Measurements from ENCODE around the gene AGMO. TPM values are rescaled to one million over a fixed set of nuclear protein-coding genes. Genes with fewer than 3 reads are reported as not detected.

AGMO gene
- total and polyA plus RNA-seq, 2 donors = 0.37 to 0.57 TPM

DNA sequence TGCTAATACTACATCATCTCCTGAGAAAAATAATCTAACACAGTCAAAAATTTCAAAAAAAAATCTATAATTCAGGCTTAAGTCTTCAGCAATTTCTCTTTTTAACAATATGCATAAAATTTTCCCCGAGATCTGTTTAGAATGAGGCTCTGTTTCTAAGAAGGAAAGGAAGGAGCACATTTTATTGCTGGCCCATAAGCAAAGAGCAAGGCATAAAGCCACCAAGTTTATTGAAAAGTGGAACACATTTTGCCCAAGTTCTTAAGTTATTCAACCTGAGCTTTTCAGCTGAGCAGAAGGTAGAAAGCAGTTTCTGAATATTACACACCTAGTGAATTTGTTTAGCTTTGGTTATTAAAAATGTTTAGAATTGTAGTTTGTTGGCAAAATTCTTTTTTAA lies 73.9 kb downstream of the AGMO start:
- H3K36me3 ChIP-seq (ENCODE audit: control insufficient read depth in 2 of 2, insufficient read depth in 2 of 2, low read length in 1 of 2) = no peaks in the 10 kb centered on the region
- WGBS = 92% methylated on average over 1 of the region's 1 CpG
- H3K4me1 ChIP-seq (ENCODE audit: control insufficient read depth in 2 of 2, insufficient read depth in 2 of 2, low read length in 2 of 2) = no peaks in the 10 kb centered on the region
- no peak for DNase-seq (ENCODE audit: low read depth in 6 of 9, low spot score in 9 of 9)
- no peak overlapping the region for H3K4me3 ChIP-seq (ENCODE audit: low read length in 2 of 2)
- no peaks in the 10 kb centered on the region for H3K27me3 ChIP-seq (ENCODE audit: control insufficient read depth in 2 of 2, insufficient read depth in 1 of 2, low read length in 1 of 2)
- no peak overlapping the region for H3K27ac ChIP-seq (ENCODE audit: low read depth in 1 of 2, low read length in 1 of 2)
- H3K9me3 ChIP-seq (ENCODE audit: control insufficient read depth in 2 of 2, insufficient read depth in 1 of 2, low read length in 1 of 2) = no peaks in the 10 kb centered on the region

GRCh38 chr7:15485998-15486397 lies 75.8 kb downstream of the AGMO start:
- Histone ChIP-seq H3K4me1 (ENCODE audit: control insufficient read depth in 2 of 2, insufficient read depth in 2 of 2, low read length in 2 of 2) (no peaks in the 10 kb centered on the region), H3K9me3 (ENCODE audit: control insufficient read depth in 2 of 2, insufficient read depth in 1 of 2, low read length in 1 of 2) (no peaks in the 10 kb centered on the region), H3K4me3 (ENCODE audit: low read length in 2 of 2) (no peak overlapping the region), H3K27me3 (ENCODE audit: control insufficient read depth in 2 of 2, insufficient read depth in 1 of 2, low read length in 1 of 2) (no peaks in the 10 kb centered on the region), H3K27ac (ENCODE audit: low read depth in 1 of 2, low read length in 1 of 2) (no peak overlapping the region), H3K36me3 (ENCODE audit: control insufficient read depth in 2 of 2, insufficient read depth in 2 of 2, low read length in 1 of 2) (no peaks in the 10 kb centered on the region)
- no peak for DNase-seq (ENCODE audit: low read depth in 6 of 9, low spot score in 9 of 9)
- WGBS = 88% methylated on average over 5 of the region's 5 CpGs

GRCh38 chr7:15485431-15485830 lies 76.4 kb downstream of the AGMO start:
- 85% methylated on average over 5 of the region's 5 CpGs for WGBS
- Histone ChIP-seq H3K27ac (ENCODE audit: low read depth in 1 of 2, low read length in 1 of 2) (no peak overlapping the region), H3K4me1 (ENCODE audit: control insufficient read depth in 2 of 2, insufficient read depth in 2 of 2, low read length in 2 of 2) (no peaks in the 10 kb centered on the region), H3K36me3 (ENCODE audit: control insufficient read depth in 2 of 2, insufficient read depth in 2 of 2, low read length in 1 of 2) (no peaks in the 10 kb centered on the region), H3K4me3 (ENCODE audit: low read length in 2 of 2) (no peak overlapping the region), H3K9me3 (ENCODE audit: control insufficient read depth in 2 of 2, insufficient read depth in 1 of 2, low read length in 1 of 2) (no peaks in the 10 kb centered on the region), H3K27me3 (ENCODE audit: control insufficient read depth in 2 of 2, insufficient read depth in 1 of 2, low read length in 1 of 2) (no peaks in the 10 kb centered on the region)
- DNase-seq (ENCODE audit: low read depth in 6 of 9, low spot score in 9 of 9) = no peak

- no peak overlapping the region for H3K4me3 ChIP-seq (ENCODE audit: low read length in 2 of 2)
- WGBS = 86% methylated on average over 2 of the region's 2 CpGs
- no peaks in the 10 kb centered on the region for H3K36me3 ChIP-seq (ENCODE audit: control insufficient read depth in 2 of 2, insufficient read depth in 2 of 2, low read length in 1 of 2)
- no peaks in the 10 kb centered on the region for H3K4me1 ChIP-seq (ENCODE audit: control insufficient read depth in 2 of 2, insufficient read depth in 2 of 2, low read length in 2 of 2)
- DNase-seq (ENCODE audit: low read depth in 6 of 9, low spot score in 9 of 9) = no peak
- H3K9me3 ChIP-seq (ENCODE audit: control insufficient read depth in 2 of 2, insufficient read depth in 1 of 2, low read length in 1 of 2) = no peaks in the 10 kb centered on the region
- H3K27ac ChIP-seq (ENCODE audit: low read depth in 1 of 2, low read length in 1 of 2) = no peak overlapping the region
- no peaks in the 10 kb centered on the region for H3K27me3 ChIP-seq (ENCODE audit: control insufficient read depth in 2 of 2, insufficient read depth in 1 of 2, low read length in 1 of 2)
Measured at GRCh38 chr7:15481132-15481531, 80.7 kb downstream of the AGMO start.

DNA sequence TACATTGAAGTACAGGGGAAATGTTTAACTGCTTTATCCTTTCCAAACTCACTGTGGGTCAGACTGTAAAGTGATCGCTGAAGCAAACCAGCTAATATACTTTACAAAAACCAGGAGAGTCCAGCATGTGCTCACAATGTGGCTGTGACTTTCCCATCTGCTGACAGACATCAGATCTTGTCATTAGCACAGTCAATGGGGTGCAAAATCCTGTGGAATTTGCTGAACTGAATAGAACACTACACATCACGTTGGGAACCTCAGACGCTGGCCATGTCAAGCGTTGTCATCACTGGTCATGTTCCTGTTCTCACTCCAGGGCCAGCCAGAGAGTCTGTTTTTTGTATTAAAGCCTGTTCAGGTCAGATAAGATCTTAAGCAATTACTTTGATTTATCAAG lies 83.4 kb downstream of the AGMO start:
- no peak overlapping the region for H3K4me3 ChIP-seq (ENCODE audit: low read length in 2 of 2)
- no peaks in the 10 kb centered on the region for H3K27me3 ChIP-seq (ENCODE audit: control insufficient read depth in 2 of 2, insufficient read depth in 1 of 2, low read length in 1 of 2)
- H3K9me3 ChIP-seq (ENCODE audit: control insufficient read depth in 2 of 2, insufficient read depth in 1 of 2, low read length in 1 of 2) = no peaks in the 10 kb centered on the region
- no peak overlapping the region for H3K27ac ChIP-seq (ENCODE audit: low read depth in 1 of 2, low read length in 1 of 2)
- no peaks in the 10 kb centered on the region for H3K36me3 ChIP-seq (ENCODE audit: control insufficient read depth in 2 of 2, insufficient read depth in 2 of 2, low read length in 1 of 2)
- WGBS = 90% methylated on average over 4 of the region's 4 CpGs
- no peaks in the 10 kb centered on the region for H3K4me1 ChIP-seq (ENCODE audit: control insufficient read depth in 2 of 2, insufficient read depth in 2 of 2, low read length in 2 of 2)
- no peak for DNase-seq (ENCODE audit: low read depth in 6 of 9, low spot score in 9 of 9)

DNA sequence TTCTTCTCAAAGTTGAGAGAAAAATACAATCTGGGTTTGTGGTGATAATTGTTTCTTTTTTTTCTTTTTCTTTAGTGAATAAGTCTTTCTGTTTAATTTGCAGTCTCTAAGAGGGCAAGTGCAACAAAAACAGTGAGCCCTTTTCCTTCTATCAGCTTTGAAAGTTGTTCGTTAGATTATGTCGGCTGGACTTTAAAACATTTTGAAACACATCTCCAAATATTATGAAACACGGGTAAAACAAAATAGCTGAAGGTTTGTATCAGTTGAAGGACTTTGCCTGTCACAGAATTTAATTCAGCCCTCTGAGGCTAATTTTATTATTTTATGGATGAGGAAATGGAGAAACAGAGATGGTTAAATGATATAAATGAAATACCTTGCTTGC lies 85.3 kb downstream of the AGMO start:
- Histone ChIP-seq H3K27me3 (ENCODE audit: control insufficient read depth in 2 of 2, insufficient read depth in 1 of 2, low read length in 1 of 2) (no peaks in the 10 kb centered on the region), H3K9me3 (ENCODE audit: control insufficient read depth in 2 of 2, insufficient read depth in 1 of 2, low read length in 1 of 2) (no peaks in the 10 kb centered on the region), H3K36me3 (ENCODE audit: control insufficient read depth in 2 of 2, insufficient read depth in 2 of 2, low read length in 1 of 2) (no peaks in the 10 kb centered on the region), H3K4me3 (ENCODE audit: low read length in 2 of 2) (no peak overlapping the region), H3K27ac (ENCODE audit: low read depth in 1 of 2, low read length in 1 of 2) (no peak overlapping the region), H3K4me1 (ENCODE audit: control insufficient read depth in 2 of 2, insufficient read depth in 2 of 2, low read length in 2 of 2) (no peaks in the 10 kb centered on the region)
- WGBS = 93% methylated on average over 3 of the region's 3 CpGs
- DNase-seq (ENCODE audit: low read depth in 6 of 9, low spot score in 9 of 9) = no peak

- Histone ChIP-seq H3K9me3 (ENCODE audit: control insufficient read depth in 2 of 2, insufficient read depth in 1 of 2, low read length in 1 of 2) (no peaks in the 10 kb centered on the region), H3K27me3 (ENCODE audit: control insufficient read depth in 2 of 2, insufficient read depth in 1 of 2, low read length in 1 of 2) (no peaks in the 10 kb centered on the region), H3K4me3 (ENCODE audit: low read length in 2 of 2) (no peak overlapping the region), H3K4me1 (ENCODE audit: control insufficient read depth in 2 of 2, insufficient read depth in 2 of 2, low read length in 2 of 2) (no peaks in the 10 kb centered on the region), H3K36me3 (ENCODE audit: control insufficient read depth in 2 of 2, insufficient read depth in 2 of 2, low read length in 1 of 2) (no peaks in the 10 kb centered on the region), H3K27ac (ENCODE audit: low read depth in 1 of 2, low read length in 1 of 2) (no peak overlapping the region)
- 95% methylated on average over 7 of the region's 7 CpGs for WGBS
- no peak for DNase-seq (ENCODE audit: low read depth in 6 of 9, low spot score in 9 of 9)
Measured at GRCh38 chr7:15475808-15476530, 85.8 kb downstream of the AGMO start.

DNA sequence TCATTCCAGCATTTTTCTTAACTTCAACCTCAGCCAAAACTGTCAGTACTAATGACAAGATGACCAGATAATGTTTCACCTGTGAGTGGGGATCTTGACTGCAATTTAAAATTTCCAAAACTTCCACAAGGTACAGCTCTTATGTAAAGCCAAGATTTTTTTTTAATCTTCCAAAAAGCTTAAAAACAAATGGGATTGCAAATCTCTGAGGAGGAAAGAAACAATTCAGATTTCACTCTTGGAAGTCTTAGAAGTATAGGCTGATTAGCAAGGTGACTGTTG lies 90.2 kb downstream of the AGMO start:
- Histone ChIP-seq H3K4me3 (ENCODE audit: low read length in 2 of 2) (no peak overlapping the region), H3K27ac (ENCODE audit: low read depth in 1 of 2, low read length in 1 of 2) (no peak overlapping the region), H3K36me3 (ENCODE audit: control insufficient read depth in 2 of 2, insufficient read depth in 2 of 2, low read length in 1 of 2) (no peaks in the 10 kb centered on the region), H3K27me3 (ENCODE audit: control insufficient read depth in 2 of 2, insufficient read depth in 1 of 2, low read length in 1 of 2) (no peaks in the 10 kb centered on the region), H3K4me1 (ENCODE audit: control insufficient read depth in 2 of 2, insufficient read depth in 2 of 2, low read length in 2 of 2) (no peaks in the 10 kb centered on the region), H3K9me3 (ENCODE audit: control insufficient read depth in 2 of 2, insufficient read depth in 1 of 2, low read length in 1 of 2) (no peaks in the 10 kb centered on the region)
- no peak for DNase-seq (ENCODE audit: low read depth in 6 of 9, low spot score in 9 of 9)

- Histone ChIP-seq H3K9me3 (ENCODE audit: control insufficient read depth in 2 of 2, insufficient read depth in 1 of 2, low read length in 1 of 2) (no peaks in the 10 kb centered on the region), H3K27ac (ENCODE audit: low read depth in 1 of 2, low read length in 1 of 2) (no peak overlapping the region), H3K36me3 (ENCODE audit: control insufficient read depth in 2 of 2, insufficient read depth in 2 of 2, low read length in 1 of 2) (no peaks in the 10 kb centered on the region), H3K4me3 (ENCODE audit: low read length in 2 of 2) (no peak overlapping the region), H3K4me1 (ENCODE audit: control insufficient read depth in 2 of 2, insufficient read depth in 2 of 2, low read length in 2 of 2) (no peaks in the 10 kb centered on the region), H3K27me3 (ENCODE audit: control insufficient read depth in 2 of 2, insufficient read depth in 1 of 2, low read length in 1 of 2) (no peaks in the 10 kb centered on the region)
- WGBS = 91% methylated on average over 1 of the region's 1 CpG
- no peak for DNase-seq (ENCODE audit: low read depth in 6 of 9, low spot score in 9 of 9)
Measured at GRCh38 chr7:15470825-15471668, 90.8 kb downstream of the AGMO start.

All from thymus (tissue), 11 donors.